Mesothelial cell of epicardium (in vitro differentiated cells): ENCODE measurements around the gene EPHA4. TPM values are rescaled to one million over a fixed set of nuclear protein-coding genes. Genes with fewer than 3 reads are reported as not detected.

Experiments used
- DNase-seq, 2 experiments: peaks; one replicate each; pipeline ENCODE4 v3.0.0; 2021; ENCODE audit warnings: low spot score in 2 of 2; ENCODE audit not compliant: unreplicated experiment in 2 of 2
- H3K27ac Mint-ChIP-seq: 2 replicates; pipeline ENCODE4 v1.8.0; 2021; ENCODE audit warnings: mixed read lengths
- H3K27me3 Mint-ChIP-seq: 2 replicates; pipeline ENCODE4 v1.8.0; 2021; ENCODE audit warnings: low read depth, mixed read lengths
- H3K36me3 Mint-ChIP-seq: 2 replicates; pipeline ENCODE4 v1.8.0; 2021; ENCODE audit warnings: mixed read lengths
- H3K4me1 Mint-ChIP-seq: 2 replicates; pipeline ENCODE4 v1.8.0; 2021; ENCODE audit warnings: mixed read lengths
- H3K4me3 Mint-ChIP-seq: 2 replicates; pipeline ENCODE4 v1.8.0; 2021; ENCODE audit warnings: mild to moderate bottlenecking, moderate library complexity, mixed read lengths
- H3K9me3 Mint-ChIP-seq: 2 replicates; pipeline ENCODE4 v1.8.0; 2021; ENCODE audit warnings: mixed read lengths
- CTCF ChIP-seq: fragments of 200-600 bp; sonication (generic); IDR thresholded peaks from one replicate; pipeline ENCODE4 v1.5.0; 2021; ENCODE audit warnings: antibody characterized with exemption; ENCODE audit not compliant: unreplicated experiment
- total RNA-seq: library from RNA; stranded (reverse); gene quantifications from 3 replicates; pipeline ENCODE4 v1.2.1, GENCODE V29; 2021

EPHA4 gene
- total RNA-seq, 1 donor from 2014 or later, result 20.5 TPM

GRCh38 chr2:221488136-221488807, 83.8 kb downstream of the EPHA4 start:
- no peak for TF ChIP-seq CTCF
- peaks cover 22% of the 10 kb centered on the region for H3K4me1 Mint-ChIP-seq
- H3K4me3 Mint-ChIP-seq, result no peak overlapping the region
- no peak for DNase-seq
- H3K27me3 Mint-ChIP-seq, result peaks cover 4% of the 10 kb centered on the region
- no peak overlapping the region for H3K27ac Mint-ChIP-seq
- no peaks in the 10 kb centered on the region for H3K36me3 Mint-ChIP-seq
- H3K9me3 Mint-ChIP-seq, result no peaks in the 10 kb centered on the region

- no peak for TF ChIP-seq CTCF
- Mint-ChIP-seq H3K4me1 (peaks cover 17% of the 10 kb centered on the region), H3K36me3 (no peaks in the 10 kb centered on the region), H3K27me3 (peaks cover 4% of the 10 kb centered on the region), H3K4me3 (no peak overlapping the region), H3K27ac (no peak overlapping the region), H3K9me3 (no peaks in the 10 kb centered on the region)
- no peak for DNase-seq
Observed at GRCh38 chr2:221486106-221486505, 86.0 kb downstream of the EPHA4 start.

- H3K9me3 Mint-ChIP-seq, result no peaks in the 10 kb centered on the region
- peaks cover 4% of the 10 kb centered on the region for H3K27me3 Mint-ChIP-seq
- H3K36me3 Mint-ChIP-seq, result no peaks in the 10 kb centered on the region
- H3K27ac Mint-ChIP-seq, result no peak overlapping the region
- H3K4me1 Mint-ChIP-seq, result peaks cover 11% of the 10 kb centered on the region
- no peak overlapping the region for H3K4me3 Mint-ChIP-seq
- no peak for DNase-seq
- no peak for TF ChIP-seq CTCF
Observed at GRCh38 chr2:221485503-221485870, 86.6 kb downstream of the EPHA4 start.

GRCh38 chr2:221484761-221485502, 87.2 kb downstream of the EPHA4 start:
- no peaks in the 10 kb centered on the region for H3K9me3 Mint-ChIP-seq
- peaks cover 9% of the 10 kb centered on the region for H3K4me1 Mint-ChIP-seq
- no peak for TF ChIP-seq CTCF
- no peak for DNase-seq
- H3K27me3 Mint-ChIP-seq, result peaks cover 4% of the 10 kb centered on the region
- H3K36me3 Mint-ChIP-seq, result no peaks in the 10 kb centered on the region
- no peak overlapping the region for H3K4me3 Mint-ChIP-seq
- H3K27ac Mint-ChIP-seq, result no peak overlapping the region

GRCh38 chr2:221482666-221483455, 89.2 kb downstream of the EPHA4 start:
- no peak overlapping the region for H3K27ac Mint-ChIP-seq
- no peak for TF ChIP-seq CTCF
- no peak overlapping the region for H3K4me3 Mint-ChIP-seq
- H3K9me3 Mint-ChIP-seq, result no peaks in the 10 kb centered on the region
- H3K27me3 Mint-ChIP-seq, result peaks cover 4% of the 10 kb centered on the region
- DNase-seq, result no peak
- H3K4me1 Mint-ChIP-seq, result peaks cover 12% of the 10 kb centered on the region
- H3K36me3 Mint-ChIP-seq, result no peaks in the 10 kb centered on the region
